C1 segment of cervical spinal cord (tissue), 14 donors: ENCODE measurements around the gene FLT3LG.

Experiments used
- DNase-seq, 14 donors: peaks; one replicate each; lab custom pipeline; 2025; lab: John Stamatoyannopoulos, UW

Gene FLT3LG

GRCh38 chr19:49473868-49474541 lies at the start of gene FLT3LG:
Gene FLT3LG (plus strand): TSS chr19:49474215. CDS start chr19:49474640, 425 bp downstream.
- peak in 12 of 14 donors; percentile 8 to 78 (median 46) for DNase-seq

- DNase-seq, result no peak
These were observed 48.8 kb upstream of the FLT3LG start, which contains the start of gene GFY for GRCh38 chr19:49425178-49425577. Gene GFY (plus strand): TSS chr19:49425388. CDS start chr19:49426431, 1,043 bp downstream.

GRCh38 chr19:49425922-49426592 lies 48.0 kb upstream of the FLT3LG start:
- DNase-seq, result peak in 1 of 14 donors; percentile 13

- DNase-seq, result no peak
These were observed 46.7 kb upstream of the FLT3LG start for GRCh38 chr19:49427339-49427738.

GRCh38 chr19:49427855-49428546 lies 46.0 kb upstream of the FLT3LG start:
- no peak for DNase-seq

GRCh38 chr19:49428547-49429451 lies 45.2 kb upstream of the FLT3LG start:
- DNase-seq, result no peak

- DNase-seq, result no peak
These were observed 43.8 kb upstream of the FLT3LG start for GRCh38 chr19:49430172-49430677.

- DNase-seq, result no peak
These were observed 43.2 kb upstream of the FLT3LG start for GRCh38 chr19:49430678-49431329.

- DNase-seq, result no peak
These were observed 42.7 kb upstream of the FLT3LG start for GRCh38 chr19:49431330-49431749.

- DNase-seq, result peak in 1 of 14 donors; percentile 23
These were observed 41.6 kb upstream of the FLT3LG start for GRCh38 chr19:49432141-49433073.

- no peak for DNase-seq
These were observed 40.6 kb upstream of the FLT3LG start for GRCh38 chr19:49433240-49433901.

GRCh38 chr19:49434907-49435583 lies 39.0 kb upstream of the FLT3LG start:
- DNase-seq, result peak in 1 of 14 donors; percentile 73

GRCh38 chr19:49435670-49436069 lies 38.3 kb upstream of the FLT3LG start:
- DNase-seq, result no peak

GRCh38 chr19:49436381-49437017 lies 37.5 kb upstream of the FLT3LG start:
- DNase-seq, result peak in 1 of 14 donors; percentile 50

GRCh38 chr19:49437231-49437630 lies 36.8 kb upstream of the FLT3LG start:
- DNase-seq, result peak in 2 of 14 donors; percentile 34 to 90

GRCh38 chr19:49438261-49438660 lies 35.8 kb upstream of the FLT3LG start:
- DNase-seq, result peak in 1 of 14 donors; percentile 47

GRCh38 chr19:49439836-49440235 lies 34.2 kb upstream of the FLT3LG start:
- no peak for DNase-seq
